ENCODE measurements around the gene ATAD3B.
"Not testable (repeated sequence)": the region's sequence is repeated elsewhere in the genome, so short reads cannot be mapped to it uniquely, and the experiment has no call there.

Gene ATAD3B

DNA sequence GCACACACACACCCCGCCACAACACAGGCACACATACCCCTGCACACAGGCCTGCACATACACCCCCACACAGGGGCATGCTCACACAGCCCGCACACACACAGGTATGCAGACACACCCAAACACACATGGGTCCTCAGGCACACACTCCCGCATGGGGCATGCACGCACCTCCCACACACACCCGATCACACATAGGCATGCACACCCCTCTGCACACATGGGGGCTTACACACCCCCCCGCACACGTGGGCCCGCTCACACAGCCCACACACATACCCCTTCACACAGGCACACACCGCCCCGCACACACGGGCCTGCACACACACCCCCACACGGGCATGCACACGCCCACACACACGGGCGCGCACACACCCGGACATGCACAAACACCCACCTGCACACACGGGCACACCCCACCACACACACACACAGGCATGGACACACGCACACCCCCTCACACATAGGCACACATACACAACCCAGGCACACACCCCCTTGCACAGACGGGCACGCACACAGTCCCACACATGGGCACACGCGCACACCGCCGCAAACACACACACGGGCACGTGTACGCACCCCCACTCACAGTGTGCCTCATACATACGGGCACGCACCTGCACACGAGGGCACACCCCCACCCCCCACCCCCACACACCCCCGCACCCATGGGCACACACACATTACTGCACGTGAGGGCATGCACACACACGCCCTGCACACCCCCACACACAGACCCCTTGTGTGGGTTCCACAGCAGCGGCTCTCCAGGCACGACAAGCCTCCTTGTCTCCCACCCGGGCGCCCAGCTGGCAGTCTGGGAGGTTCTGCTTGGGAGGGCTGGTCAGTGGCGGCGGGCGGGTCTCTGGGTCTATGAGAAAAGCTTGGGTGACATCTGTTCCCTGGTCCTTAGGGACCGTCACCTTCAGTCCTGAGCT is 8.3 kb downstream of the ATAD3B start:
- DNase-seq (ENCODE audit: low read depth in 1 of 2, low spot score in 1 of 2) = no peak
- Histone ChIP-seq H3K4me3 (replicated peaks; ENCODE audit: insufficient read depth, low read length) (no peak overlapping the region), H3K27me3 (ENCODE audit: insufficient read depth, poor library complexity, severe bottlenecking) (no peaks in the 10 kb centered on the region), H3K27ac (replicated peaks) (no peak overlapping the region)
- TF ChIP-seq SPI1 (IDR thresholded peaks at IDR 0.05; ENCODE audit: borderline replicate concordance, low read depth) = no peak
- TF ChIP-seq, protein P1, sequence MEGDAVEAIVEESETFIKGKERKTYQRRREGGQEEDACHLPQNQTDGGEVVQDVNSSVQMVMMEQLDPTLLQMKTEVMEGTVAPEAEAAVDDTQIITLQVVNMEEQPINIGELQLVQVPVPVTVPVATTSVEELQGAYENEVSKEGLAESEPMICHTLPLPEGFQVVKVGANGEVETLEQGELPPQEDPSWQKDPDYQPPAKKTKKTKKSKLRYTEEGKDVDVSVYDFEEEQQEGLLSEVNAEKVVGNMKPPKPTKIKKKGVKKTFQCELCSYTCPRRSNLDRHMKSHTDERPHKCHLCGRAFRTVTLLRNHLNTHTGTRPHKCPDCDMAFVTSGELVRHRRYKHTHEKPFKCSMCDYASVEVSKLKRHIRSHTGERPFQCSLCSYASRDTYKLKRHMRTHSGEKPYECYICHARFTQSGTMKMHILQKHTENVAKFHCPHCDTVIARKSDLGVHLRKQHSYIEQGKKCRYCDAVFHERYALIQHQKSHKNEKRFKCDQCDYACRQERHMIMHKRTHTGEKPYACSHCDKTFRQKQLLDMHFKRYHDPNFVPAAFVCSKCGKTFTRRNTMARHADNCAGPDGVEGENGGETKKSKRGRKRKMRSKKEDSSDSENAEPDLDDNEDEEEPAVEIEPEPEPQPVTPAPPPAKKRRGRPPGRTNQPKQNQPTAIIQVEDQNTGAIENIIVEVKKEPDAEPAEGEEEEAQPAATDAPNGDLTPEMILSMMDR (IDR thresholded peaks at IDR 0.05; ENCODE audit: insufficient read depth, low read length) = no peak
- no peak; the same call in 1 of the 2 replicates for TF ChIP-seq POLR2AphosphoS5 (IDR thresholded peaks at IDR 0.05; ENCODE audit: low read depth)
- TF ChIP-seq, protein P2, sequence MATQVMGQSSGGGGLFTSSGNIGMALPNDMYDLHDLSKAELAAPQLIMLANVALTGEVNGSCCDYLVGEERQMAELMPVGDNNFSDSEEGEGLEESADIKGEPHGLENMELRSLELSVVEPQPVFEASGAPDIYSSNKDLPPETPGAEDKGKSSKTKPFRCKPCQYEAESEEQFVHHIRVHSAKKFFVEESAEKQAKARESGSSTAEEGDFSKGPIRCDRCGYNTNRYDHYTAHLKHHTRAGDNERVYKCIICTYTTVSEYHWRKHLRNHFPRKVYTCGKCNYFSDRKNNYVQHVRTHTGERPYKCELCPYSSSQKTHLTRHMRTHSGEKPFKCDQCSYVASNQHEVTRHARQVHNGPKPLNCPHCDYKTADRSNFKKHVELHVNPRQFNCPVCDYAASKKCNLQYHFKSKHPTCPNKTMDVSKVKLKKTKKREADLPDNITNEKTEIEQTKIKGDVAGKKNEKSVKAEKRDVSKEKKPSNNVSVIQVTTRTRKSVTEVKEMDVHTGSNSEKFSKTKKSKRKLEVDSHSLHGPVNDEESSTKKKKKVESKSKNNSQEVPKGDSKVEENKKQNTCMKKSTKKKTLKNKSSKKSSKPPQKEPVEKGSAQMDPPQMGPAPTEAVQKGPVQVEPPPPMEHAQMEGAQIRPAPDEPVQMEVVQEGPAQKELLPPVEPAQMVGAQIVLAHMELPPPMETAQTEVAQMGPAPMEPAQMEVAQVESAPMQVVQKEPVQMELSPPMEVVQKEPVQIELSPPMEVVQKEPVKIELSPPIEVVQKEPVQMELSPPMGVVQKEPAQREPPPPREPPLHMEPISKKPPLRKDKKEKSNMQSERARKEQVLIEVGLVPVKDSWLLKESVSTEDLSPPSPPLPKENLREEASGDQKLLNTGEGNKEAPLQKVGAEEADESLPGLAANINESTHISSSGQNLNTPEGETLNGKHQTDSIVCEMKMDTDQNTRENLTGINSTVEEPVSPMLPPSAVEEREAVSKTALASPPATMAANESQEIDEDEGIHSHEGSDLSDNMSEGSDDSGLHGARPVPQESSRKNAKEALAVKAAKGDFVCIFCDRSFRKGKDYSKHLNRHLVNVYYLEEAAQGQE (IDR thresholded peaks at IDR 0.05; ENCODE audit: insufficient replicate concordance, low read depth) = no peak
- TF ChIP-seq GABPA (IDR thresholded peaks at IDR 0.05; ENCODE audit: low read depth) = no peak

DNA sequence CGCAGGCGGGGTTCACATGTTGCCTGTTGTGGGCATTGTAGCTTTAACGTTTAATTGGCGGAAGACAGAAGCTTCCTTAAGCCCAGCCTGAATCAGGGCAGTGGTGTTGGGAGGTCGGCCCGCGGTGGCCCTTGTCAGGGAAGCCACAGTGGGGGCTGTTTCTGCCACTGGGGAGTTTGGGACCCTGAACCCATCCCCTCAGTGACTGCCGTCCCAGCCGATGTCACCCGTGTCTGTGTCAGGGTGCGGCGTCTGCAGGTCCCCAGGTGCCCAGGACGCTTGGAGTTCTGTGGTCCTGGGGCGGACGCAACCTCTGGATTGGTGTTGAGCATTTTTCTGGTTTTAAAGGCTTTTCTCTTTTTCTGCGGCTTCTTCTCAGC is 8.9 kb downstream of the ATAD3B start:
- not testable (repeated sequence) for H3K27me3 ChIP-seq (ENCODE audit: insufficient read depth, poor library complexity, severe bottlenecking); DNase-seq (ENCODE audit: low read depth in 1 of 2, low spot score in 1 of 2); H3K4me3 ChIP-seq (replicated peaks; ENCODE audit: insufficient read depth, low read length); H3K27ac ChIP-seq (replicated peaks)

DNA sequence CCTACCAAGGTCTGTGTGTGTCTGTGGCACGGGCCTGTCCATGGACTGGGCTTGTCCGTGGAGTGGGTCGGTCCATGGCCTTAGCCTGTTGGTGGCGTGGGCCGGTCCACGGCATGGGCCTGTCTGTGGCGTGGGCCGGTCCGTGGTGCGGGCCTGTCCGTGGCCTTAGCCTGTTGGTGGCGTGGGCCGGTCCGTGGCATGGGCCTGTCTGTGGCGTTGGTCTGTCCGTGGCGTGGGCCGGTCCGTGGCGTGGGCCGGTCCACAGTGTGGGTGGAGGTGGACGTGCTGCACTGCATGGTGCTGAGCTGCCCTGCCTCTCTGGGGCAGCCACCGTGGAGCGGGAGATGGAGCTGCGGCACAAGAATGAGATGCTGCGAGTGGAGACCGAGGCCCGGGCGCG is 10.2 kb downstream of the ATAD3B start:
- H3K4me3 ChIP-seq (replicated peaks; ENCODE audit: insufficient read depth, low read length); H3K27me3 ChIP-seq (ENCODE audit: insufficient read depth, poor library complexity, severe bottlenecking); DNase-seq (ENCODE audit: low read depth in 1 of 2, low spot score in 1 of 2); H3K27ac ChIP-seq (replicated peaks): not testable (repeated sequence)

DNA sequence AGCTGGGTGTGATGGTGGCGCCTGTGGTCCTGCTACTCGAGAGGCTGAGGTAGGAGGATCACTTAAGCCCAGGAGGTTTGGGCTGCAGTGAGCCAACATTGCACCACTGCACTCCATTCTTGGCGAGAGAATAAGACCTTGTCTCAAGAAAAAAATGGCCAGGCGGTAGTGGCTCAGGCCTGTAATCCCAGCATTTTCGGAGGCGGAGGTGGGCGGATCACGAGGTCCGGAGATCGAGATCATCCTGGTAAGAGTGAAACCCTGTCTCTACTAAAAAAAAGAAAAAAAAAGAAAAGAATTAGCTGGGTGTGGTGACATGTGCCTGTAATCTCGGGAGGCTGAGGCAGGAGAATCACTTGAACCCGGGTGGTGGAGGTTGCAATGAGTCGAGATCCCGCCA is 11.3 kb downstream of the ATAD3B start:
- H3K27ac ChIP-seq (replicated peaks) = no peak overlapping the region
- no peak for TF ChIP-seq GABPA (IDR thresholded peaks at IDR 0.05; ENCODE audit: low read depth)
- TF ChIP-seq, protein P1 (IDR thresholded peaks at IDR 0.05; ENCODE audit: insufficient read depth, low read length) = no peak
- no peak for TF ChIP-seq POLR2AphosphoS5 (IDR thresholded peaks at IDR 0.05; ENCODE audit: low read depth)
- TF ChIP-seq, protein P2 (IDR thresholded peaks at IDR 0.05; ENCODE audit: insufficient replicate concordance, low read depth) = no peak
- TF ChIP-seq SPI1 (IDR thresholded peaks at IDR 0.05; ENCODE audit: borderline replicate concordance, low read depth) = no peak
- no peaks in the 10 kb centered on the region for H3K27me3 ChIP-seq (ENCODE audit: insufficient read depth, poor library complexity, severe bottlenecking)
- no peak for DNase-seq (ENCODE audit: low read depth in 1 of 2, low spot score in 1 of 2)
- H3K4me3 ChIP-seq (replicated peaks; ENCODE audit: insufficient read depth, low read length) = no peak overlapping the region

DNA sequence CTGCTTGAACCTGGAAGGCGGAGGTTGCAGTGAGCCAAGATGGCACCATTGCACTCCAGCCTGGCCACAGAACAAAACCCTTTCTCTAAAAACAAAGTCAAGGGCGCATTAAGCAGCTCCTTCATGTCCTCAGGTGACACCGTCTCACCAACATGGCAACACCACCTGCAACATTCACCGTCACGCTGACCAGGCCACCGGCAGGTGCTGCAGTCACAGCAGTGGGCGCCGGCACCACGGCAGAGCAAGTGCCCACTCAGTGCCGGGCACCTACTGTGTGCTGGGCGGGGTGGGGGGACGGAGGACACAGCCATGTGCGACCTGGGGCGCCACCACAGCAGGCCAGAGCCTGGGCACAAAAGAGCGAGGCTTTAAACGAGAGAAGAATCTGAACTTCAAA is 12.1 kb downstream of the ATAD3B start:
- H3K4me3 ChIP-seq (replicated peaks; ENCODE audit: insufficient read depth, low read length) = no peak overlapping the region
- TF ChIP-seq, protein P1 (IDR thresholded peaks at IDR 0.05; ENCODE audit: insufficient read depth, low read length) = no peak
- TF ChIP-seq GABPA (IDR thresholded peaks at IDR 0.05; ENCODE audit: low read depth) = no peak
- TF ChIP-seq SPI1 (IDR thresholded peaks at IDR 0.05; ENCODE audit: borderline replicate concordance, low read depth) = no peak
- TF ChIP-seq, protein P2 (IDR thresholded peaks at IDR 0.05; ENCODE audit: insufficient replicate concordance, low read depth) = no peak
- TF ChIP-seq POLR2AphosphoS5 (IDR thresholded peaks at IDR 0.05; ENCODE audit: low read depth) = no peak; the same call in 1 of the 2 replicates
- H3K27me3 ChIP-seq (ENCODE audit: insufficient read depth, poor library complexity, severe bottlenecking) = no peaks in the 10 kb centered on the region
- no peak for DNase-seq (ENCODE audit: low read depth in 1 of 2, low spot score in 1 of 2)
- H3K27ac ChIP-seq (replicated peaks) = no peak overlapping the region
